Sigmoid colon (tissue), 4 donors: ENCODE results near the gene MARVELD3.

Experiments
- CTCF ChIP-seq, 4 experiments: fragments of 450-650 bp in 3 of 4; fragments of 200-600 bp in 1 of 4; IDR thresholded peaks; one replicate each; pipeline ENCODE4 v1.5.1; 2016 to 2019; ENCODE audit warnings: antibody characterized with exemption in 4 of 4, mild to moderate bottlenecking in 3 of 4, moderate library complexity in 2 of 4
- EP300 ChIP-seq, 4 donors: sonication (generic); formaldehyde crosslinking; IDR thresholded peaks; one replicate each; pipeline ENCODE4 v1.6.1; 2017; ENCODE audit warnings: antibody characterized with exemption in 4 of 4
- POLR2A ChIP-seq, 2 donors: fragments of 450-650 bp; IDR thresholded peaks; one replicate each; pipeline ENCODE4 v1.6.1; 2016; ENCODE audit warnings: antibody characterized with exemption in 2 of 2, mild to moderate bottlenecking in 2 of 2, moderate library complexity in 2 of 2
- POLR2AphosphoS5 ChIP-seq, 4 donors: sonication (generic); formaldehyde crosslinking; IDR thresholded peaks; one replicate each; pipeline ENCODE4 v1.6.1; 2017; ENCODE audit warnings: antibody characterized with exemption in 4 of 4

GRCh38 chr16:71670537-71670936 lies 44.6 kb downstream of the MARVELD3 start:
- no peak for TF ChIP-seq CTCF (IDR thresholded peaks at IDR 0.05)
- no peak for TF ChIP-seq POLR2AphosphoS5 (IDR thresholded peaks at IDR 0.05)
- no peak for TF ChIP-seq POLR2A (IDR thresholded peaks at IDR 0.05)
- no peak for TF ChIP-seq EP300 (IDR thresholded peaks at IDR 0.05)
